Measurements from ENCODE around the gene SLC4A9. TPM values are rescaled to one million over a fixed set of nuclear protein-coding genes. Genes with fewer than 3 reads are reported as not detected.

The SLC4A9 gene
- total and polyA plus RNA-seq, 2 donors = 0.07 TPM; not detected in 1

DNA sequence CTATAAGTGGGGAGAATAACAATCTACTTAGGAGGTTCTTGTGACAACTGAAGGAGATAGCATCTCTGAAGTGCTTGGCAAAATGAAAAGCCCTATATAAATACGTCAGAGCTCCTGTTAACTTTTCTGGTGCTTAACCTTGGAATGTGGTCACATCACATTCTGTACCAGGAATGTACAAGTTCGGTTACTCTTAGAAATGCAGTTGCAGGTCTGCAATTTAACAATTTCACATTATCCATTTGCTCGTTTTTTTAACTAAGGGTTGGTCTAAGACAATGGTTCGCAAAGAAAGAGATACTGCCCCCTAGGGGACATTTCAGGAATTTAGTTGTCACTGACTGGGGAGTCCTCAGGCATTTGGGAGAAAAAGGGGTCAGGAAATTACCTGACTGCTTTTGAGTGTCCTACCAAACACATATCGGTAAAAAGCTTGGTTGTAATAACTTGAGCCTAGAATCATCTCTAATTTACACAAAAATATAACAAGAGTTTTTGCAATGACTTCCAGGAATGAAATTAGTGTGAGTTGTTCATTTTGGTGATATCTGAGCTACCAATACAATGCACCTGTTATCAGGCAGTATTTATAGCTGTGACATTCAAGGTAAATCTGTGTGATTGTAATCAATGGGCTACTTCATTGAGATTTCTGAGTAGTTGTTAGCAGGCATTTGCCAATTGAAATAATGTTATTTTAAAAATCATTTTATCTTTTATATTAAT lies 8.2 kb upstream of the SLC4A9 start:
- Histone ChIP-seq H3K27ac (ENCODE audit: low read depth in 1 of 2, low read length in 1 of 2) (no peak overlapping the region), H3K4me3 (ENCODE audit: low read length in 2 of 2) (no peak overlapping the region), H3K9me3 (ENCODE audit: control insufficient read depth in 2 of 2, insufficient read depth in 1 of 2, low read length in 1 of 2) (no peaks in the 10 kb centered on the region), H3K4me1 (ENCODE audit: control insufficient read depth in 2 of 2, insufficient read depth in 2 of 2, low read length in 2 of 2) (peaks cover 1 to 7% of the 10 kb centered on the region in 2 donors), H3K36me3 (ENCODE audit: control insufficient read depth in 2 of 2, insufficient read depth in 2 of 2, low read length in 1 of 2) (no peaks in the 10 kb centered on the region), H3K27me3 (ENCODE audit: control insufficient read depth in 2 of 2, insufficient read depth in 1 of 2, low read length in 1 of 2) (peaks cover 7 to 11% of the 10 kb centered on the region in 2 donors)
- DNase-seq (ENCODE audit: low read depth in 6 of 9, low spot score in 9 of 9) = peak in 8 of 9 donors; percentile 63 to 90 (median 80)
- 8% methylated on average over 5 of the region's 5 CpGs for WGBS

DNA sequence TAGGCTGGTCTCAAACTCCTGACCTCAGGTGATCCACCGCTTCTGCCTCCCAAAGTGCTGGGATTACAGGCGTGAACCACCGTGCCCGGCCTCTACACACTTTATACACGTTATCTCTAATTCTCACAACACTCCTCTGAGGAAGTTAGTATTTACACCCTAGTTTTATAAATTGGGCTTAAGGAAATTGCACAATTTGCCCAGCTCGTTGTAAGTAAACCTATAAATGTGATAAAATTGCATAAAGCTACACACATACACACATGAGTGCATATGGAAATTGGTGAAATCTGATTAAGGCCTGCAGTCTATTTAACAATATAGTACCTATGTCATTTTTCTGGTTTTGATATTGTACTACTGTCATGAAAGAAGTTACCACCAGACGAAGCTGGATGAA lies 4.4 kb upstream of the SLC4A9 start:
- Histone ChIP-seq H3K27ac (ENCODE audit: low read depth in 1 of 2, low read length in 1 of 2) (no peak overlapping the region), H3K9me3 (ENCODE audit: control insufficient read depth in 2 of 2, insufficient read depth in 1 of 2, low read length in 1 of 2) (peaks cover 0 to 6% of the 10 kb centered on the region in 2 donors), H3K36me3 (ENCODE audit: control insufficient read depth in 2 of 2, insufficient read depth in 2 of 2, low read length in 1 of 2) (no peaks in the 10 kb centered on the region), H3K4me3 (ENCODE audit: low read length in 2 of 2) (no peak overlapping the region), H3K4me1 (ENCODE audit: control insufficient read depth in 2 of 2, insufficient read depth in 2 of 2, low read length in 2 of 2) (peaks cover 0 to 11% of the 10 kb centered on the region in 2 donors), H3K27me3 (ENCODE audit: control insufficient read depth in 2 of 2, insufficient read depth in 1 of 2, low read length in 1 of 2) (peaks cover 0 to 4% of the 10 kb centered on the region in 2 donors)
- DNase-seq (ENCODE audit: low read depth in 6 of 9, low spot score in 9 of 9) = no peak
- 87% methylated on average over 7 of the region's 7 CpGs for WGBS

DNA sequence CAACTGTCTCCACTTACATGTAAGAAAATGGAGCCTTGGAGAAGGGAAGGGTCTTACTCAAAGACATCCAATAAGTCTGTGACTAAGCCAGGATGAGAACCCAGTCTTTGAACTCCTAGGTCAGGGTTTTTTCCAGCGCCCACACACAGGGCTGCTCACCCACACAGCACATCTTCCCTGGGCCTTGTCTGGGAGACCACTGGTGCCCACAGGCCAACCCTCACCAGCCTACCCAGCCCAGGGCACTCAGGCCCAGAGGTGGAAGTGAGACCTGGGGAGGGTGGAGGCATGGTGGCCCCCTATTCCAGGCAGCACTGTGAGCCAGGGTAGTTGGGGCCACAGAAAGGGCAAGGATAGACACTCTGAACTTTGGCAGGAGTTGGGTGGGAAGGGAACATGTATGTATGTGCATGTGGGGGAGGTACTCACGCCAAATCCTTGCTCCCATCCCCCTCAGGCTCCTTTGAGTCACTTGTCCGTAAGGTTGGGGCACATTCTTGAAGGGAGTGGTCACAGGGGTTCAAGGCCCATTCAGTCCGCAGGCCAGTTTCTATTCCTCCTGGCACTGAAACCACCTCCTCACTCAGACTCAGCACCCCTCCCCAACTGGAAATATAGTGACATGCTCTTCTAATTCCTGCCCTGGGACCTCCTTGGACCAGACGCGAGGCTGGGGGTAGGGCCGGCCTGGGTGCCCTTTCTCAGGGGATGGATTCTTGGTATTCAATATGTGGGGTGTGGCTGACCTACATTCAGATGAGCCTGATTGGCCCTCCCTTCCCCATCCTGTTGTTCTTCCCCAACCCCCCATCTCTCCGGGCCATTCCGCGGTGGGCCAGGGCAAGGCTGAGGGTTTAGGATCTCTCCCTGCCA lies 2.9 kb upstream of the SLC4A9 start:
- Histone ChIP-seq H3K27me3 (ENCODE audit: control insufficient read depth in 2 of 2, insufficient read depth in 1 of 2, low read length in 1 of 2) (peaks cover 0 to 4% of the 10 kb centered on the region in 2 donors), H3K27ac (ENCODE audit: low read depth in 1 of 2, low read length in 1 of 2) (no peak overlapping the region), H3K36me3 (ENCODE audit: control insufficient read depth in 2 of 2, insufficient read depth in 2 of 2, low read length in 1 of 2) (no peaks in the 10 kb centered on the region), H3K4me1 (ENCODE audit: control insufficient read depth in 2 of 2, insufficient read depth in 2 of 2, low read length in 2 of 2) (peaks cover 0 to 11% of the 10 kb centered on the region in 2 donors), H3K9me3 (ENCODE audit: control insufficient read depth in 2 of 2, insufficient read depth in 1 of 2, low read length in 1 of 2) (peaks cover 0 to 6% of the 10 kb centered on the region in 2 donors), H3K4me3 (ENCODE audit: low read length in 2 of 2) (no peak overlapping the region)
- WGBS = 59% methylated on average over 10 of the region's 10 CpGs
- DNase-seq (ENCODE audit: low read depth in 6 of 9, low spot score in 9 of 9) = no peak

DNA sequence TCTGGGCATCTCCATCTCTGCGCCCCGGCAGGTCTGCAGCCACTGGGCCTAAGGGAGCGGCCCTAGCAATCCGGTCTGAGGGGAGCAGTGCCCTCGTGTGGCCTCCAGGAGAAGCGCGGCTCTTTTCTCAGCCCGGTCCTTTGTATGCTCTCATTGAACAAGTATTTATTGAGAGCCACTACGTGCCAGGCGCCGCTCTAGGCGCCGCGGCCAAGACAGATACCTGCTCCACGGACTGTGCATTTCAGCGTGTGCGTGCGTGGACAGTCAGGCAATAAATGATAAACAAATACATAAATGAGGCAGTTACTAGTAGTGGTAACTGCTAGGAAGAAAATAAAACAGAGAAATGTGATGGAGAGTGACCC lies 2.3 kb upstream of the SLC4A9 start:
- no peak overlapping the region for H3K27ac ChIP-seq (ENCODE audit: low read depth in 1 of 2, low read length in 1 of 2)
- H3K4me1 ChIP-seq (ENCODE audit: control insufficient read depth in 2 of 2, insufficient read depth in 2 of 2, low read length in 2 of 2) = peaks cover 0 to 11% of the 10 kb centered on the region in 2 donors
- DNase-seq (ENCODE audit: low read depth in 6 of 9, low spot score in 9 of 9) = peak in 6 of 9 donors; percentile 42 to 74 (median 63)
- H3K27me3 ChIP-seq (ENCODE audit: control insufficient read depth in 2 of 2, insufficient read depth in 1 of 2, low read length in 1 of 2) = peaks cover 0 to 4% of the 10 kb centered on the region in 2 donors
- peaks cover 0 to 6% of the 10 kb centered on the region in 2 donors for H3K9me3 ChIP-seq (ENCODE audit: control insufficient read depth in 2 of 2, insufficient read depth in 1 of 2, low read length in 1 of 2)
- WGBS = 2% methylated on average over 18 of the region's 18 CpGs
- no peaks in the 10 kb centered on the region for H3K36me3 ChIP-seq (ENCODE audit: control insufficient read depth in 2 of 2, insufficient read depth in 2 of 2, low read length in 1 of 2)
- H3K4me3 ChIP-seq (ENCODE audit: low read length in 2 of 2) = no peak overlapping the region

GRCh38 chr5:140358738-140359310 lies 1.2 kb upstream of the SLC4A9 start:
- no peaks in the 10 kb centered on the region for H3K36me3 ChIP-seq (ENCODE audit: control insufficient read depth in 2 of 2, insufficient read depth in 2 of 2, low read length in 1 of 2)
- peaks cover 0 to 16% of the 10 kb centered on the region in 2 donors for H3K4me1 ChIP-seq (ENCODE audit: control insufficient read depth in 2 of 2, insufficient read depth in 2 of 2, low read length in 2 of 2)
- WGBS = 96% methylated on average over 4 of the region's 4 CpGs
- H3K27me3 ChIP-seq (ENCODE audit: control insufficient read depth in 2 of 2, insufficient read depth in 1 of 2, low read length in 1 of 2) = peaks cover 0 to 6% of the 10 kb centered on the region in 2 donors
- no peak overlapping the region for H3K4me3 ChIP-seq (ENCODE audit: low read length in 2 of 2)
- no peak for DNase-seq (ENCODE audit: low read depth in 6 of 9, low spot score in 9 of 9)
- H3K9me3 ChIP-seq (ENCODE audit: control insufficient read depth in 2 of 2, insufficient read depth in 1 of 2, low read length in 1 of 2) = peaks cover 0 to 6% of the 10 kb centered on the region in 2 donors
- H3K27ac ChIP-seq (ENCODE audit: low read depth in 1 of 2, low read length in 1 of 2) = no peak overlapping the region

GRCh38 chr5:140360681-140361479 lies 886 bp downstream of the SLC4A9 start:
- WGBS = 95% methylated on average over 7 of the region's 7 CpGs
- Histone ChIP-seq H3K27ac (ENCODE audit: low read depth in 1 of 2, low read length in 1 of 2) (no peak overlapping the region), H3K27me3 (ENCODE audit: control insufficient read depth in 2 of 2, insufficient read depth in 1 of 2, low read length in 1 of 2) (peaks cover 0 to 8% of the 10 kb centered on the region in 2 donors), H3K4me3 (ENCODE audit: low read length in 2 of 2) (no peak overlapping the region), H3K36me3 (ENCODE audit: control insufficient read depth in 2 of 2, insufficient read depth in 2 of 2, low read length in 1 of 2) (no peaks in the 10 kb centered on the region), H3K9me3 (ENCODE audit: control insufficient read depth in 2 of 2, insufficient read depth in 1 of 2, low read length in 1 of 2) (peaks cover 0 to 6% of the 10 kb centered on the region in 2 donors), H3K4me1 (ENCODE audit: control insufficient read depth in 2 of 2, insufficient read depth in 2 of 2, low read length in 2 of 2) (peaks cover 0 to 16% of the 10 kb centered on the region in 2 donors)
- DNase-seq (ENCODE audit: low read depth in 6 of 9, low spot score in 9 of 9) = no peak

DNA sequence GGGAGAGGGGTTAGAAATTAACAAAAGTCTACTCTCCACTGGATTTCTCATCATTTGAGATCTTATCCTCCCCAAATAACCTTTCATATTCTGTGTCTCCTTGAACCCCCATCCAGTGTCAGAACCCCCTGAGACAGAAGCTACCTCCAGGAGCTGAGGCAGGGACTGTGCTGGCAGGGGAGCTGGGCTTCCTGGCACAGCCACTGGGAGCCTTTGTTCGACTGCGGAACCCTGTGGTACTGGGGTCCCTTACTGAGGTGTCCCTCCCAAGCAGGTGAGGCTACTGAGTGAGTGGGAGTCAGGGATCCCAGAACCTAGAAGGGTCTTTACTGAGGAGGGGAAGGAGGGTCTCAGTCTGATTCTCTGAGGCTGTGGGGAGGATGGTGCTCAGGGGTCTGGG lies 1.9 kb downstream of the SLC4A9 start:
- H3K27me3 ChIP-seq (ENCODE audit: control insufficient read depth in 2 of 2, insufficient read depth in 1 of 2, low read length in 1 of 2) = peaks cover 0 to 8% of the 10 kb centered on the region in 2 donors
- no peak for DNase-seq (ENCODE audit: low read depth in 6 of 9, low spot score in 9 of 9)
- H3K9me3 ChIP-seq (ENCODE audit: control insufficient read depth in 2 of 2, insufficient read depth in 1 of 2, low read length in 1 of 2) = peaks cover 0 to 6% of the 10 kb centered on the region in 2 donors
- H3K4me1 ChIP-seq (ENCODE audit: control insufficient read depth in 2 of 2, insufficient read depth in 2 of 2, low read length in 2 of 2) = peaks cover 0 to 16% of the 10 kb centered on the region in 2 donors
- H3K27ac ChIP-seq (ENCODE audit: low read depth in 1 of 2, low read length in 1 of 2) = no peak overlapping the region
- 100% methylated on average over 2 of the region's 2 CpGs for WGBS
- no peak overlapping the region for H3K4me3 ChIP-seq (ENCODE audit: low read length in 2 of 2)
- H3K36me3 ChIP-seq (ENCODE audit: control insufficient read depth in 2 of 2, insufficient read depth in 2 of 2, low read length in 1 of 2) = no peaks in the 10 kb centered on the region

DNA sequence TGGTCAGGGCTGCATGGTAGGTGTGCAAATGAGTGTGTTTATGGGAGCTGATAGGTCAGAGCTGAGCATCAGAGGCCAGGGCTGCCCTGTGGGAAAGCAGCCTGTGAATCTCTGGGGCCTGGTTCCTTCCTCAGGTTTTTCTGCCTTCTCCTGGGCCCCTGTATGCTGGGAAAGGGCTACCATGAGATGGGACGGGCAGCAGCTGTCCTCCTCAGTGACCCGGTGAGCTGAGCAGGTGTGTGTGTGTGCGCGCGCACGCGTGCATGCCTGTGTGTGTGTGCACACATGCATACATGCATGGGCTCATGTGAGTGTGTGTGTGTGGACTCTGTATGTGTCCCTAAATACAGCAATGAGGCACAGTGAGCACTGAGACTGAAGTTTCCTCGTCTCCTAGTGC lies 2.3 kb downstream of the SLC4A9 start:
- H3K4me3 ChIP-seq (ENCODE audit: low read length in 2 of 2) = no peak overlapping the region
- peaks cover 0 to 8% of the 10 kb centered on the region in 2 donors for H3K27me3 ChIP-seq (ENCODE audit: control insufficient read depth in 2 of 2, insufficient read depth in 1 of 2, low read length in 1 of 2)
- peaks cover 0 to 12% of the 10 kb centered on the region in 2 donors for H3K4me1 ChIP-seq (ENCODE audit: control insufficient read depth in 2 of 2, insufficient read depth in 2 of 2, low read length in 2 of 2)
- no peaks in the 10 kb centered on the region for H3K36me3 ChIP-seq (ENCODE audit: control insufficient read depth in 2 of 2, insufficient read depth in 2 of 2, low read length in 1 of 2)
- H3K27ac ChIP-seq (ENCODE audit: low read depth in 1 of 2, low read length in 1 of 2) = no peak overlapping the region
- 94% methylated on average over 8 of the region's 8 CpGs for WGBS
- peaks cover 0 to 4% of the 10 kb centered on the region in 2 donors for H3K9me3 ChIP-seq (ENCODE audit: control insufficient read depth in 2 of 2, insufficient read depth in 1 of 2, low read length in 1 of 2)
- DNase-seq (ENCODE audit: low read depth in 6 of 9, low spot score in 9 of 9) = no peak

Measured in thymus (tissue), 11 donors.